ENCODE measurements around the gene LRRC10B.

DNA sequence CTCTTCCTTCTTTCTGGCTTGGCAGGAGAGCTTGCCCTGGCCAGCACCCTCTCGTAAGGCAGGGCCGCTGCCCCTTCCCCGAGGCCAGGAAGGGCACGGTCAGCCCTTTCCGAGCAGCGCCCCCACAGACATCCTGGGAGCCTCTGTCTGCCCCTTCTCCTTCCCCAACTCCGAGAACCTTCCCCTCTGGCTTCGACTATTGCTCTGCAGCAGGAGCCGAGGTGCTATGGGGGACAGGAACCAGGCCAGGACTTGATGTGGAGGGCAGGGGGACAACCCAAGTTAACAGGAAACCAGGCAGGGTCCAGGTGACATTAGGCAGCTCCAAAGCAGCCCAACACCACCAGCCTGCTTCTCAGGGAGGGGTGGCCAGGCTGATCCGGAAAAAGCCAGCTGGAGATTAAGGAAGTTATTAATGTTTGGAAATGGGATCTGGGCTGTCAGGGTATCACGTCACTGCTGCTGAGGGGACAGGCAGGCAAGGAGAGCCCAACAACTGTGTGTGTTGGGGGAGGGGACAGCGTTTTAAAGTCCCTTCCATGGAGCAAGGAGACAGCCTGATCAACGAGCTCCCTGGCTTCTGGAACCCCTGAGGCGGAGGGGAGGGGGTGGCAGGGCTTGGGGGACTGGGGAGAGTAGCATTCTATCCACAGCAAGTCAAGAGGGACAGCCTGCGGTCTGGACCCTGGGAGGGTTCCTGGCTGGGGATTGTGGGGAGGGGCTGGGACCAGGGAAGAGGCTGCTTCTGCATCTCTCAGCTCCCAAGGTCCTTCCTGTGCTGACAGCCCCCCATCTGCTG, 45.0 kb downstream of the LRRC10B start:
- TF ChIP-seq CTCF (IDR thresholded peaks at IDR 0.05) (no peak), EZH2 (IDR thresholded peaks at IDR 0.05) (no peak)
